Epidermal melanocyte (primary cell): Measurements from ENCODE around the gene GLG1.

Source experiments
- DNase-seq: peaks from one replicate; pipeline ENCODE4 v3.0.0; 2011; ENCODE audit warnings: low spot score; ENCODE audit not compliant: insufficient read length

Gene GLG1

GRCh38 chr16:74480150-74481029, 126.5 kb downstream of the GLG1 start:
- DNase-seq, result peak; percentile 32

- DNase-seq, result no peak
These were observed 129.7 kb downstream of the GLG1 start for GRCh38 chr16:74477226-74477625.

- DNase-seq, result no peak
These were observed 132.5 kb downstream of the GLG1 start for GRCh38 chr16:74474416-74474815.

GRCh38 chr16:74472540-74472939, 134.4 kb downstream of the GLG1 start:
- no peak for DNase-seq

GRCh38 chr16:74472010-74472409, 134.9 kb downstream of the GLG1 start:
- no peak for DNase-seq

- no peak for DNase-seq
These were observed 136.9 kb downstream of the GLG1 start for GRCh38 chr16:74469946-74470478.

- DNase-seq, result no peak
These were observed 137.9 kb downstream of the GLG1 start for GRCh38 chr16:74468807-74469525.

GRCh38 chr16:74466872-74467271, 140.0 kb downstream of the GLG1 start:
- DNase-seq, result no peak

GRCh38 chr16:74465851-74466685, 140.8 kb downstream of the GLG1 start:
- DNase-seq, result no peak

- DNase-seq, result no peak
These were observed 141.6 kb downstream of the GLG1 start for GRCh38 chr16:74465281-74465680.

- DNase-seq, result no peak
These were observed 143.0 kb downstream of the GLG1 start for GRCh38 chr16:74463888-74464287.

GRCh38 chr16:74462361-74462760, 144.6 kb downstream of the GLG1 start:
- DNase-seq, result no peak

GRCh38 chr16:74461826-74462225, 145.1 kb downstream of the GLG1 start:
- DNase-seq, result no peak

- DNase-seq, result no peak
These were observed 146.4 kb downstream of the GLG1 start for GRCh38 chr16:74460542-74460941.

- DNase-seq, result no peak
These were observed 150.7 kb downstream of the GLG1 start for GRCh38 chr16:74456290-74456625.

- DNase-seq, result no peak
These were observed 151.2 kb downstream of the GLG1 start for GRCh38 chr16:74455619-74456289.

- DNase-seq, result no peak
These were observed 151.7 kb downstream of the GLG1 start for GRCh38 chr16:74455213-74455612.

GRCh38 chr16:74451951-74452758, 154.8 kb downstream of the GLG1 start:
- no peak for DNase-seq

- no peak for DNase-seq
These were observed 155.8 kb downstream of the GLG1 start for GRCh38 chr16:74450967-74451760.
